NCI-H146 treated with DMSO at 0.1 percent for 48 hours (cell line): ENCODE data around the gene TXNDC15.

Experiments used
- DNase-seq: peaks from one replicate; lab custom pipeline; 2025; ENCODE audit not compliant: unreplicated experiment; lab: John Stamatoyannopoulos, UW

The TXNDC15 gene

GRCh38 chr5:134917070-134917815 lies 43.1 kb downstream of the TXNDC15 start:
- DNase-seq, result no peak

GRCh38 chr5:134918861-134919260 lies 44.7 kb downstream of the TXNDC15 start:
- no peak for DNase-seq

- DNase-seq, result no peak
Observed at GRCh38 chr5:134920848-134921575, 46.8 kb downstream of the TXNDC15 start.

- DNase-seq, result no peak
Observed at GRCh38 chr5:134932508-134932907, 58.3 kb downstream of the TXNDC15 start.

GRCh38 chr5:134934202-134934601 lies 60.0 kb downstream of the TXNDC15 start:
- no peak for DNase-seq

GRCh38 chr5:134935711-134936602 lies 61.8 kb downstream of the TXNDC15 start:
- DNase-seq, result no peak

- DNase-seq, result no peak
Observed at GRCh38 chr5:134937526-134937925, 63.4 kb downstream of the TXNDC15 start.

GRCh38 chr5:134938030-134938429 lies 63.9 kb downstream of the TXNDC15 start:
- no peak for DNase-seq

GRCh38 chr5:134939500-134939899 lies 65.3 kb downstream of the TXNDC15 start:
- no peak for DNase-seq

- DNase-seq, result no peak
Observed at GRCh38 chr5:134943547-134943946, 69.4 kb downstream of the TXNDC15 start.

GRCh38 chr5:134944630-134945029 lies 70.5 kb downstream of the TXNDC15 start:
- no peak for DNase-seq

- DNase-seq, result no peak
Observed at GRCh38 chr5:134945041-134945440, 70.9 kb downstream of the TXNDC15 start.

- DNase-seq, result no peak
Observed at GRCh38 chr5:134948911-134949310, 74.7 kb downstream of the TXNDC15 start.

- DNase-seq, result no peak
Observed at GRCh38 chr5:134949316-134949715, 75.1 kb downstream of the TXNDC15 start.
